Measurements from ENCODE around the gene MPIG6B.

The MPIG6B gene

DNA sequence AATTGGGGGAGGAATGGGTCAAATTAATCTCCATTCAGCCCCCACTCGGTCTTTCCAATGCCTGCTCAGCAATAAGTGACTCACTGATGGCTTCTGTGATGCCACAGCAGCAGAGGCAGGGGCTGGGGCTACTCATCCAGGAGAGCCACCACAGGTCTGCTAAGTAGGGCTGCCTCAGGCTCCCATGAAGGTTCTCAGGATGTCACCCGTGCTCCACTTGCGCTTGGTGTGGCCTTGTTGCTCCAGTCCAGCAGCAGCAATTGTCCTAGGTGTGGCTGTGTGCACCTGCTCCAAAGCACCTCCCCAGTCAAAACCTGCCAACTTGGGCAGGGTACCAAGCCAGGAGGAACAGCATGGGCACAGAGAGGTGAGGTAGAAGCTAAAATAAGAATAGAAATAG is 1.0 kb upstream of the MPIG6B start:
- Histone ChIP-seq H3K4me1 (ENCODE audit: insufficient read depth, low read length) (peaks cover 3% of the 10 kb centered on the region; the same call in 1 of the 2 replicates), H3K9me3 (ENCODE audit: control insufficient read depth, insufficient read depth, low read length) (no peaks in the 10 kb centered on the region), H3K9ac (ENCODE audit: low read depth, low read length) (no peak overlapping the region), H3K36me3 (ENCODE audit: insufficient read depth, low read length) (no peaks in the 10 kb centered on the region)

- H3K9ac ChIP-seq (ENCODE audit: low read depth, low read length), result no peak overlapping the region
- no peaks in the 10 kb centered on the region for H3K36me3 ChIP-seq (ENCODE audit: insufficient read depth, low read length)
- H3K4me1 ChIP-seq (ENCODE audit: insufficient read depth, low read length), result no peaks in the 10 kb centered on the region
- no peaks in the 10 kb centered on the region for H3K9me3 ChIP-seq (ENCODE audit: control insufficient read depth, insufficient read depth, low read length)
Measured at GRCh38 chr6:31723980-31724691, 963 bp downstream of the MPIG6B start.

- Histone ChIP-seq H3K36me3 (ENCODE audit: insufficient read depth, low read length) (no peaks in the 10 kb centered on the region), H3K9ac (ENCODE audit: low read depth, low read length) (no peak overlapping the region), H3K9me3 (ENCODE audit: control insufficient read depth, insufficient read depth, low read length) (no peaks in the 10 kb centered on the region), H3K4me1 (ENCODE audit: insufficient read depth, low read length) (no peaks in the 10 kb centered on the region; the same call in 1 of the 2 replicates)
Measured at GRCh38 chr6:31725502-31726350, 2.6 kb downstream of the MPIG6B start.

DNA sequence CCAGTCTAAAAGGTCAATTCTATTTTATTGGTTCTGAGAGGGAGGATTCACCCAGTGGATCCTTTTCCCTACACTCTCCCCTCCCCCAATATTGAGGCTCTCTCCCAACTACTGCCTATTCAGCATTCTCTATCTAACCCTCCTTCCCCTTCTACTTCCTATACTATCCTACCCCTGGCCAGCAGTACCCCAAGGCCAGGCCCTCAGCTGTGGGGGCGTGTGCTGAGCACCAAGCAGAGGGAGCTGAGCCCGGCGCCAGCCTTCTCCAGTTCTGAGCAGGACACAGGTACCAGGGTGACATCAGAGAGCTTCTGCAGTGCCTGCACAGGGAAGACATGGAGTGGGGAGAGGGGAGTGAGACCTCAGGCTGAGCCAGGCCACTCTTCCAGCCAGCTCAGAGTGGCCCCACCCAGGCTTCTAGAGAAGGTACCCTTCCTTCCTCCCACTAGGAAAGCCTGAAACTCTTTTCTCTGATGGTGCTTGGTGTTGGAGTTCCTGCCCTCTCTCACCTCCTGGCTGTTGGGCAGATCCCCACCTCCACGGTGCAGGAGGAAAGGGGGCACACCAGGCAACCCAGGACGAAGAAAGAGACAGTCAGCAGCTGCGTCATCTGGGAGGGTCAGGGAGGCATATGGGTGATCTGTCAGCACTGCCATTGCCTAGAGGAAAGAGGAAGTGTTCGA is 4.0 kb downstream of the MPIG6B start:
- Histone ChIP-seq H3K4me1 (ENCODE audit: insufficient read depth, low read length) (no peaks in the 10 kb centered on the region; the same call in 1 of the 2 replicates), H3K36me3 (ENCODE audit: insufficient read depth, low read length) (peaks cover 8% of the 10 kb centered on the region), H3K9me3 (ENCODE audit: control insufficient read depth, insufficient read depth, low read length) (no peaks in the 10 kb centered on the region), H3K9ac (ENCODE audit: low read depth, low read length) (no peak overlapping the region)

GRCh38 chr6:31727717-31728671 is 4.8 kb downstream of the MPIG6B start:
- no peaks in the 10 kb centered on the region for H3K9me3 ChIP-seq (ENCODE audit: control insufficient read depth, insufficient read depth, low read length)
- H3K36me3 ChIP-seq (ENCODE audit: insufficient read depth, low read length), result peaks cover 10% of the 10 kb centered on the region
- H3K4me1 ChIP-seq (ENCODE audit: insufficient read depth, low read length), result no peaks in the 10 kb centered on the region; the same call in 1 of the 2 replicates
- peak overlapping the region; percentile 85 for H3K9ac ChIP-seq (ENCODE audit: low read depth, low read length)

GRCh38 chr6:31728767-31729514 is 5.8 kb downstream of the MPIG6B start, which contains the start of gene DDAH2:
DDAH2 (minus strand) TSS chr6:31729299; CDS start chr6:31729161, 138 bp downstream.
- peaks cover 19% of the 10 kb centered on the region for H3K36me3 ChIP-seq (ENCODE audit: insufficient read depth, low read length)
- H3K9me3 ChIP-seq (ENCODE audit: control insufficient read depth, insufficient read depth, low read length), result no peaks in the 10 kb centered on the region
- H3K4me1 ChIP-seq (ENCODE audit: insufficient read depth, low read length), result peaks cover 2% of the 10 kb centered on the region
- peak within 1 kb of the TSS; percentile 85 for H3K9ac ChIP-seq (ENCODE audit: low read depth, low read length)

- Histone ChIP-seq H3K4me1 (ENCODE audit: insufficient read depth, low read length) (peaks cover 8% of the 10 kb centered on the region), H3K9me3 (ENCODE audit: control insufficient read depth, insufficient read depth, low read length) (no peaks in the 10 kb centered on the region), H3K9ac (ENCODE audit: low read depth, low read length) (peak overlapping the region; percentile 85), H3K36me3 (ENCODE audit: insufficient read depth, low read length) (peaks cover 21% of the 10 kb centered on the region)
Measured at GRCh38 chr6:31729515-31729978, 6.4 kb downstream of the MPIG6B start.

DNA sequence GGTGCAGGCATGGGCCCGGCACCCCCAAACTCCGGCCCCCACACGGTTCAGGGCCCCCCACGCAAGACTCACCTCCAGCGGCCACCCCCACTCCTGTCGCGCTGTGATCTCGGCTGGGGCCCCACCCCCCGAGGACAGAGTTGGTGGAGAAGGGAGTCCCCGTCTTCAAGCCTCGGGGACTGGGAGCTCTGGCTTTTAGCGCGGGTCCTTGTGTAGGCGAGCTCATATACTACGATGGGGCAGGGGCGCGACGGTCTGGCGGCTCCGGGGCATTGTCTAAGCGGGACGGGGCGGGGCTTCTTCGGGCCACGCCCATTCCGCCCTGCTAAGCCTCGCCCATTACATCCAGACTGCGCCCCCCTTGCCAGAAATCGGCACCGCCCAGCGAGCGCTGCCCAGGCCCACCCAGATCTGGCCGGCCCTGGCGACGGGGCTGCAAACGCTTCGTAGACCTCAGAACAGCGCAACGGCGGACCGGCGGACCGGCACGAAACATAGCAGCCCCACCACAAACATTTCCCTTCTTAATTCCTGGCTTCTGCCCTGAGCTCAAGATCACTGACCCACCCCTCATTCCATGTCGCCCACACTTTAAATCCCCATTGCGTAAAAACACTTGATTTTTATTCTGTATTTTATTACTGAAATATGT is 6.9 kb downstream of the MPIG6B start:
- Histone ChIP-seq H3K9ac (ENCODE audit: low read depth, low read length) (peak overlapping the region; percentile 85), H3K36me3 (ENCODE audit: insufficient read depth, low read length) (peaks cover 21% of the 10 kb centered on the region), H3K9me3 (ENCODE audit: control insufficient read depth, insufficient read depth, low read length) (no peaks in the 10 kb centered on the region), H3K4me1 (ENCODE audit: insufficient read depth, low read length) (peaks cover 8% of the 10 kb centered on the region)

GRCh38 chr6:31730631-31731086 is 7.5 kb downstream of the MPIG6B start:
- H3K4me1 ChIP-seq (ENCODE audit: insufficient read depth, low read length), result peaks cover 8% of the 10 kb centered on the region

DNA sequence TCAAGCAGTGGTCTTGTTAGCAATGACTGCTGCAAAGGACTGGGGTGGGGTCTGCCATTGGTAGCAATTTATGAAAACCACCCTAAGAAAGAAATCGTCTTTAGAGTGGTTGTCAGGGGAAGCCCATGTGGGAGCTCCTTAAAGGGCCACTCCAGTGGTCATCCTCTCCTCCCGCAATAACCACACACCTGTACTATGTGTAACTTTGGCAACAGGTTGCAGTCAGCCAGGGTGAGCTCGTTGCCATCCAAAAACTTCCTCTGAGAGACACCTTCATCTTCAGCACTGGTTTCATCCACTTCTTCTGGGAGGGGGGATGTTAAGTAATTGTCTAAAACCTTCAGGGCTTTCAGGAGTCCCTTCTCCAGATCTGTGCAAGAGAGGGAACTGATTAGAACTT is 8.9 kb downstream of the MPIG6B start:
- Histone ChIP-seq H3K9ac (ENCODE audit: low read depth, low read length) (no peak overlapping the region), H3K9me3 (ENCODE audit: control insufficient read depth, insufficient read depth, low read length) (no peaks in the 10 kb centered on the region), H3K36me3 (ENCODE audit: insufficient read depth, low read length) (peaks cover 21% of the 10 kb centered on the region), H3K4me1 (ENCODE audit: insufficient read depth, low read length) (peaks cover 8% of the 10 kb centered on the region)

More at GRCh38 chr6:31730631-31731086, 7.5 kb downstream of the MPIG6B start:
- Histone ChIP-seq H3K9ac (ENCODE audit: low read depth, low read length) (peak overlapping the region; percentile 85; the same call in 1 of the 2 replicates), H3K36me3 (ENCODE audit: insufficient read depth, low read length) (peaks cover 21% of the 10 kb centered on the region), H3K9me3 (ENCODE audit: control insufficient read depth, insufficient read depth, low read length) (no peaks in the 10 kb centered on the region)

- no peak overlapping the region for H3K9ac ChIP-seq (ENCODE audit: low read depth, low read length)
Measured at GRCh38 chr6:31733734-31734133, 10.6 kb downstream of the MPIG6B start.

DNA sequence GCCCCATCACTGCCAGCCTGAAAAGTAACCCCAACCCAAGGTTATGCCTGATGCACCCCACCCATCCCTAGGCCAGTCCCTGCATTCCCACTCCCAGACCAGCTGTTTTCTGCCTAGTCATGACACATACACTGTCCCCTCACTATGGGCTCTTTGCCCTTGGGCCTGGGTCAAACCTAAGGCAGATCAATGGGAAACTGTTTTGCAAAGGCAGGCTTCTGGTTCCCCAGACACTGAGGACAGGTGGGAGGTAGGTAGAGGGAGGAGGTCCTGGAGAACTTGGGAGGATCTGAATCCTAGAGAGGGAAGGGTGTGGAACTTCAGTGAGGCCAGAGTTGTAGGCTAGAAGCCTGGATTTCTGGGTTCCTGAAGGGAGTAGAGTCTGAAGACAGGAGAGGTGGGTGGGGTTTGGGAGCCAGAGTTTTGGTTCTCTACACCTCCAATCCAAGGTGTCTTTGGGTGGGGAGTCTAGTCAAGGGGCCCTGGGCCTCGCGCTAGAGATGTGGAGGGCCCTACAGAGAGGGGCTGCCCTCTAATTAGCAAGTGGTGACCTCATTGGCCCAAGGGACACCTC is 11.2 kb downstream of the MPIG6B start:
- Histone ChIP-seq H3K36me3 (ENCODE audit: insufficient read depth, low read length) (peaks cover 21% of the 10 kb centered on the region), H3K4me1 (ENCODE audit: insufficient read depth, low read length) (peaks cover 22% of the 10 kb centered on the region), H3K9ac (ENCODE audit: low read depth, low read length) (peak overlapping the region; percentile 100), H3K9me3 (ENCODE audit: control insufficient read depth, insufficient read depth, low read length) (no peaks in the 10 kb centered on the region)

More at GRCh38 chr6:31733734-31734133, 10.6 kb downstream of the MPIG6B start:
- Histone ChIP-seq H3K9me3 (ENCODE audit: control insufficient read depth, insufficient read depth, low read length) (no peaks in the 10 kb centered on the region), H3K4me1 (ENCODE audit: insufficient read depth, low read length) (peaks cover 21% of the 10 kb centered on the region), H3K36me3 (ENCODE audit: insufficient read depth, low read length) (peaks cover 21% of the 10 kb centered on the region)
